HG02798 (cell line): ENCODE data around the gene PGM2.
A peak's percentile ranks its signal among the peaks of the same experiment; 100 is the strongest.
"Not testable (repeated sequence)": the region's sequence is repeated elsewhere in the genome, so short reads cannot be mapped to it uniquely, and the experiment has no call there.

Experiments used
- ATAC-seq: cut with Tn5 transposase; IDR thresholded peaks from one replicate; pipeline ENCODE4 v1.9.1; 2021; ENCODE audit warnings: mild to moderate bottlenecking; ENCODE audit not compliant: unreplicated experiment, poor library complexity

The PGM2 gene

GRCh38 chr4:37826295-37827029, at the start of gene PGM2:
TSS of gene PGM2 (plus strand) at chr4:37826686. CDS start at chr4:37826733, 47 bp downstream.
- peak; percentile 98 for ATAC-seq

- ATAC-seq: no peak
Observed at GRCh38 chr4:37779896-37780295, 46.6 kb upstream of the PGM2 start.

- ATAC-seq: no peak
Observed at GRCh38 chr4:37780444-37781130, 45.9 kb upstream of the PGM2 start.

GRCh38 chr4:37781131-37781455, 45.4 kb upstream of the PGM2 start:
- no peak for ATAC-seq

GRCh38 chr4:37786267-37786666, 40.2 kb upstream of the PGM2 start:
- not testable (repeated sequence) for ATAC-seq

GRCh38 chr4:37787883-37788460, 38.5 kb upstream of the PGM2 start:
- not testable (repeated sequence) for ATAC-seq

- ATAC-seq: no peak
Observed at GRCh38 chr4:37788819-37789218, 37.7 kb upstream of the PGM2 start.

- ATAC-seq: no peak
Observed at GRCh38 chr4:37792241-37792640, 34.2 kb upstream of the PGM2 start.

GRCh38 chr4:37793562-37793961, 32.9 kb upstream of the PGM2 start:
- peak; percentile 56 for ATAC-seq

- no peak for ATAC-seq
Observed at GRCh38 chr4:37794056-37794455, 32.4 kb upstream of the PGM2 start.

- ATAC-seq: no peak
Observed at GRCh38 chr4:37795581-37796195, 30.8 kb upstream of the PGM2 start.

- ATAC-seq: no peak
Observed at GRCh38 chr4:37797374-37797773, 29.1 kb upstream of the PGM2 start.

- ATAC-seq: no peak
Observed at GRCh38 chr4:37797923-37798322, 28.6 kb upstream of the PGM2 start.

- no peak for ATAC-seq
Observed at GRCh38 chr4:37798616-37799015, 27.9 kb upstream of the PGM2 start.

- no peak for ATAC-seq
Observed at GRCh38 chr4:37799941-37800554, 26.4 kb upstream of the PGM2 start.

- ATAC-seq: peak; percentile 37
Observed at GRCh38 chr4:37802068-37802666, 24.3 kb upstream of the PGM2 start.

- ATAC-seq: no peak
Observed at GRCh38 chr4:37803348-37803973, 23.0 kb upstream of the PGM2 start.

- no peak for ATAC-seq
Observed at GRCh38 chr4:37805091-37805490, 21.4 kb upstream of the PGM2 start.

- no peak for ATAC-seq
Observed at GRCh38 chr4:37812713-37813112, 13.8 kb upstream of the PGM2 start.

GRCh38 chr4:37815591-37815990, 10.9 kb upstream of the PGM2 start:
- no peak for ATAC-seq
